RWPE1 (cell line): Measurements from ENCODE around the gene IGF2BP2.

Experiments
- CTCF ChIA-PET: fragments of 350-600 bp; sonication (Branson Sonifier 250); formaldehyde crosslinking; extraction: SDS; loops from one replicate; lab custom pipeline; 2021; lab: Yijun Ruan, JAX
- POLR2A ChIA-PET: fragments of 400-600 bp; formaldehyde crosslinking; extraction: SDS; loops from one replicate; lab custom pipeline; 2020; ENCODE audit warnings: antibody characterized with exemption; ENCODE audit not compliant: low non-redundant PET; lab: Yijun Ruan, JAX
- DNase-seq: peaks from one replicate; pipeline ENCODE4 v3.0.0; 2012; ENCODE audit warnings: low spot score
- H3K27ac ChIP-seq: fragments of 450-650 bp; 2 replicates; pipeline ENCODE4 v1.5.1; 2017
- CTCF ChIP-seq: fragments of 450-650 bp; conservative IDR thresholded peaks from 2 replicates; pipeline ENCODE4 v1.5.1; 2017; ENCODE audit warnings: low read depth, mild to moderate bottlenecking

Gene IGF2BP2

GRCh38 chr3:185825006-185825638 is at the start of gene IGF2BP2:
Gene IGF2BP2, minus strand, starts transcription at chr3:185825042. Its CDS starts 82 bp downstream, at chr3:185824960.
- TF ChIP-seq CTCF: no peak
- DNase-seq: peak; percentile 65
- peak within 1 kb of the TSS; percentile 95 for H3K27ac ChIP-seq
- POLR2A ChIA-PET: no interaction called here
- CTCF ChIA-PET: interaction anchor here (1.2 kb wide), 1 partner anchor 91 kb away, joined by 5 read pairs; no protein-coding TSS in a partner anchor

DNA sequence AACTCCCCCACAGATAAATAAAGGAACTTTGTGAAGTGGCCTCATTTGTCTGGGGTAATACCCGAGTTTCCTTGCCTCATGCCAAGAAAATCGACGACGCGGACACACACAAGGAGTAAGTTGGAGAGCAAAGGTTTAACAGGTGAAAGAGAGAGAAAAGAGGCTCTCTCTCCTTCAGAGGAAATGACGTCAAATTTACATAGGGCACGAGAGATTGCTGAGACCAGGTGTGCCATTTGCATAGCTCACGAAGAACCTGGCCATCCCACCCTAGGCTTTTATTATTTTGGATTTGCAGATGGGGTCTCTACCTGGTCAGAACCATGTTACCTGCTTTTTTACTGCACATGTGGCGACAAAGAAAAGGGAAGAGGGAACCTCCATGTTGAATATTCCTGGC is 49.3 kb upstream of the IGF2BP2 start:
- POLR2A ChIA-PET: no interaction called here
- no peak overlapping the region for H3K27ac ChIP-seq
- CTCF ChIA-PET: interaction anchor here (0.6 kb wide), 1 partner anchor 21 kb away, joined by 4 read pairs; no protein-coding TSS in a partner anchor
- no peak for DNase-seq
- no peak for TF ChIP-seq CTCF

DNA sequence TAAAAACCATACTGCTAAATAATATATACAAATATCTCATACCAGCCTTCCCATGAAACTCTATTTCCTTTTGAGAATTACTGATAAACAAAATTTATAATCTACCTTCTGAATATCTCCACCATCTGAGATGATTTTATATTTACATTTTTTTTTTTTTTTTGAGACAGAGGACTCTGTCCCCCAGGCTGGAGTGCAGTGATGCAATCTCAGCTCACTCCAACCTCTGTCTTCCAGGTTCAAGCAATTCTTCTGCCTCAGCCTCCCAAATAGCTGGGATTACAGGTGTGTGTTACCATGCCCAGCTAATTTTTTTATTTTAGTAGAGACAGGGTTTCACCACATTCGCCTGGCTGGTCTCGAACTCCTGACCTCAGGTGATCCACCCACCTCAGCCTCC is 42.8 kb upstream of the IGF2BP2 start:
- ChIA-PET POLR2A (no interaction called here), CTCF (interaction anchor here (0.6 kb wide), 1 partner anchor 32 kb away, joined by 3 read pairs; no protein-coding TSS in a partner anchor)
- H3K27ac ChIP-seq: no peak overlapping the region
- no peak for TF ChIP-seq CTCF
- DNase-seq: no peak

DNA sequence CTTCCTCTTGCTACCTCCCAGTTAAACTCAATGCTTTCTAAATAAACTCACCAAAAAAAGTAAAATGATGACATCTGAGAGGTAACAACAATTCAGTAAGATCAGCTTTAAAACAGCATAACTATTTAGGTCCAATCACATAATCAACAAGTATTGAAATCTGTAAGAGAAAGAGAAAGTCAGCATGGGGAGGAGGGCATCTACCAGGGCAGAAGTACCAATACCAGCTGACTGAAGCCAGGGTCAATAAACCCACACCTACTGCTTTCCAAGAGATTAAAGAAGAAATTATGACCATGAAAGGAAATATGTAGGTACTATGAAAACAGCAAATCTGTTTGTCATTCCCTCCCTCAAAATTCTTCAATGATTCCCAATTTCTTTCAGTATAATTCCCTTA is 42.2 kb upstream of the IGF2BP2 start:
- CTCF ChIA-PET: no interaction called here
- H3K27ac ChIP-seq: no peak overlapping the region
- POLR2A ChIA-PET: interaction anchor here (0.6 kb wide), 1 partner anchor 476 kb away, joined by 4 read pairs; no protein-coding TSS in a partner anchor
- DNase-seq: no peak
- no peak for TF ChIP-seq CTCF

- ChIA-PET POLR2A (interaction anchor here (0.6 kb wide), 1 partner anchor 476 kb away, joined by 4 read pairs; no protein-coding TSS in a partner anchor), CTCF (interaction anchor here (0.6 kb wide), 1 partner anchor 206 kb away, joined by 3 read pairs; no protein-coding TSS in a partner anchor)
- H3K27ac ChIP-seq: no peak overlapping the region
- DNase-seq: no peak
- no peak for TF ChIP-seq CTCF
Observed at GRCh38 chr3:185866555-185866954, 41.7 kb upstream of the IGF2BP2 start.

DNA sequence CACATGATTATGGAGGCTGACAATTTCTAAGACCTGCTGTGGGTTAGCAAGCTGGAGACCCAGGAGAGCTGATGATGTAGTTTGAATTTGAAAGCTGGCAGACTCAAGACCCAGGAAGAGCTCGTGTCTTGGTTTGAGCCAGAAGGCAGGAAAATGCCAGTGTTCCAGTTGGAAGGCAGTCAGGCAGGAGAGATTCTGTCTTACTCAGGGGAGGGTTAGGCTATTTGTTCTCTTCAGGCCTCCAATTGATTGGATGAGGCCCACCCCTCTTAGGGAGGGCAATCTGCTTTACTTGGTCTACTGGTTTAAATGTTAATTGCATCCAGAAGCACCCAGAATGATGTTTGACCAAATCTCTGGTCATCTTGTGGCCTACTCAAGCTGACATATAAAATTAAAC is 40.4 kb upstream of the IGF2BP2 start:
- CTCF ChIA-PET: no interaction called here
- POLR2A ChIA-PET: no interaction called here
- no peak for DNase-seq
- no peak for TF ChIP-seq CTCF
- no peak overlapping the region for H3K27ac ChIP-seq
